Astrocyte (in vitro differentiated cells and primary cell): Measurements from ENCODE around the gene ANTXR1.

ENCODE experiments used
- CTCF ChIP-seq: IDR thresholded peaks from 2 replicates; pipeline ENCODE4 v1.5.1; 2011; ENCODE audit warnings: low read depth, mild to moderate bottlenecking, inconsistent platforms, low read length, moderate library complexity; ENCODE audit not compliant: insufficient read depth
- EZH2 ChIP-seq: IDR thresholded peaks from 2 replicates; pipeline ENCODE4 v1.6.1; 2012; ENCODE audit warnings: mild to moderate bottlenecking, low read length, inconsistent platforms; ENCODE audit not compliant: insufficient read depth

- TF ChIP-seq CTCF (no peak), EZH2 (no peak)
Observed at GRCh38 chr2:69067866-69068265, 54.9 kb downstream of the ANTXR1 start.
